GDM1 (cell line): ENCODE data around the gene RASSF5.

Source experiments
- DNase-seq: peaks from one replicate; lab custom pipeline; 2025; lab: John Stamatoyannopoulos, UW

RASSF5 gene

DNA sequence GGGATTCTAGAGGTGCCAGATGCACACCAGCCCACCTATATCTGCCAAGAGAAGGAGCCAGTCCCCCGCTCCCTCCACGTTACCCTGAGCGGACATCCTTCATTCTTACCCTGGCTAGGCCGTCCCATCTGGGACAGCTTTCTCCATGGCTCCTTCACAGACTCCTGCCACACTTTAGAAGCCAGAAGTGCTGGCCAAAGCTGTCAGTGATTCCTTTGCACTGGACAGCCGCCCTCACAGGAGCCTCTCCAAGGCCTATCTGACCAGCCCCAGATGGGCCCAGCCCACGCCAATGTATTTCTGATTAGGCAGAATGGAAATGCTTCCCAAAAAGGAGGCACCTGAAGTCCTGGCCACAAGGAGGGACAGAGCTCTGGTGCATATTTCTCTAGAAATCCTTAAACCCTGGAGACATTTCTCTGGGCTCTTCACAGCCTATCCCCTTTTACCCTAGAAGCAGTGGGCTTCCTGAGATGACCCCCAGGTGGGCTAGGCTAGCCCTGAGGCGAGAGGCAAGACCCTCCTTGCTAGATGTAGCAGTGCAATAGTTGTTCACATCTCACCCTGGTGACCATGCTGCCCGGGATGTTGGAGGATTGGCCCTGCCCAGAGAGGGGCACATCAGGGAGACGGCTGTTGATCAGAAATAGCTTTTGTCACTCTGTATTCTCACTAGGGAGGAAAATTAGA, 44.1 kb downstream of the RASSF5 start:
- DNase-seq: no peak

DNA sequence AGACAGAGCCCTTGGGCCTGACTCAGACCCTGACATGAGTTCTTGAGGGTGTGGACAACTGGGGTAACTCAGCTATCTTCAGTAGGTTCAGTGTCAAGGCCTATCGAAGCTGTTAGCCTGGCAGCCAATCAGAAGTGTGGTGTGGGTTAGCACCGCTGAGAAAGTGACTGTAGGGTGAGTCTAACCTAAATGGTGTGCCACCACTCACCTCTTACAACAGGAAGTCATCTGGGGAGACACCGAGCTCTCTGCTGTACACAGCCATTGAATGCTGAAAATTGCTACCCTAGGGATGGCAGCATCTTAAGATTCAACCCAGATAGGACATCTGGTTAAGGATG, 44.6 kb downstream of the RASSF5 start:
- no peak for DNase-seq

GRCh38 chr1:206554211-206554610, 46.9 kb downstream of the RASSF5 start:
- no peak for DNase-seq

DNA sequence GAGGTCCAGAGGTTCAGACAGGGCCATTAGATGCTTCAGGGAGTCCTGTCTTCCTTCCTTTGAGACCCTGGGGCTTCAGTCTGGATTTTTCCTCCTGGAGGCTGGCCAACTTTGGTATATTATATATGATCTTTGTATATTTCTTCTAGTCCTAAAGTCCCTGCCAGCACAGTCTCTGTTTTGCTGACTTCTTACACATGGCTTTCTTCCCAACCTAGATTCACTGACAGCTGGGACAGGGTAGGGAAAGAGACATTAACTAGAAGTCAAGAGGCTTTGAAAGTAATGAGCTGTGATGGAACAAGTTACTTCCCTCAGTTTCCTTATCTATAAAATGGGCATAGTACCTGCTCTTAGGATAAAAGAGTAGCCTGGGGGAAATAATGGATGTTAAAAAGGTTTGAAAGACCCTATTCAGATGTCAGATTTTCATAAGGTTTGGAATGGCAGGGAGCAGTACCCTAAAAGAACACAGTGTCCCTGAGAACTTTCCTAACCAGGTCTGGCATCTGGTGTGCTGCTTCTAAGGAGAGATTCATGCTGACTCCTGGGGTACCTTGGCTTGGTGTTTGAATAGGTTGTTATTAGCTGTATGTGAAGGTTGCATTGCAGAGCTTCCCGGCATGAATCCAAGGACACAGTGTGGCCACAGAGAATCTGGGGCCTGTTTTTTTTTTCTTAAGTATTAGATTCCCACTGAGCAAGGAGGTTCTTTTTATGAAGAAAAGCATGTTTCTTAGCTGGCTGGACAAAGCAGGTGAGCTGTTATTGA, 47.6 kb downstream of the RASSF5 start:
- DNase-seq: no peak

DNA sequence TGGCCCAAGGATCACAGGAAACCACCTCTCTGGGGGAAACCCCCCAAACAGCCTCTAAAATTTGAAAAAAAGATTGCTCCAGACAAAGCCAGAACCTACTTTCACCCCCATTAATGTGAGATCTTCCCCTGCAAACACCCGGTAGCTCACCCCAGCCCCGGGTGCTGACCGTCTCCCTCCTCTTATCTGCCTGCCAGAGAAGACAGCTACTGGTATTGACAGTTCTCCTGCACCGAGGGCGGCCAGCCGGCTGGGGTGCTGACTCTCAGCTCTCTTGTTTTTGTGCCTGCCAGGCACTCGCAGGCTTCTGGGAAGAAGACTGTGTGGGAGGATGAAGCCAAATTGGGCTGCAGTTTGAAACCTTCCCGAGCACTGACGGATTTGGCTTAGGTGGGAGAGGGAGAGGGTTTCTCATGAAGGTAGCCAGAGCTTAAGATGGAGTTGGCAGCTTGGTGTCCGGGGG, 48.2 kb downstream of the RASSF5 start:
- no peak for DNase-seq

- no peak for DNase-seq
Measured at GRCh38 chr1:206556047-206556749, 48.9 kb downstream of the RASSF5 start.

DNA sequence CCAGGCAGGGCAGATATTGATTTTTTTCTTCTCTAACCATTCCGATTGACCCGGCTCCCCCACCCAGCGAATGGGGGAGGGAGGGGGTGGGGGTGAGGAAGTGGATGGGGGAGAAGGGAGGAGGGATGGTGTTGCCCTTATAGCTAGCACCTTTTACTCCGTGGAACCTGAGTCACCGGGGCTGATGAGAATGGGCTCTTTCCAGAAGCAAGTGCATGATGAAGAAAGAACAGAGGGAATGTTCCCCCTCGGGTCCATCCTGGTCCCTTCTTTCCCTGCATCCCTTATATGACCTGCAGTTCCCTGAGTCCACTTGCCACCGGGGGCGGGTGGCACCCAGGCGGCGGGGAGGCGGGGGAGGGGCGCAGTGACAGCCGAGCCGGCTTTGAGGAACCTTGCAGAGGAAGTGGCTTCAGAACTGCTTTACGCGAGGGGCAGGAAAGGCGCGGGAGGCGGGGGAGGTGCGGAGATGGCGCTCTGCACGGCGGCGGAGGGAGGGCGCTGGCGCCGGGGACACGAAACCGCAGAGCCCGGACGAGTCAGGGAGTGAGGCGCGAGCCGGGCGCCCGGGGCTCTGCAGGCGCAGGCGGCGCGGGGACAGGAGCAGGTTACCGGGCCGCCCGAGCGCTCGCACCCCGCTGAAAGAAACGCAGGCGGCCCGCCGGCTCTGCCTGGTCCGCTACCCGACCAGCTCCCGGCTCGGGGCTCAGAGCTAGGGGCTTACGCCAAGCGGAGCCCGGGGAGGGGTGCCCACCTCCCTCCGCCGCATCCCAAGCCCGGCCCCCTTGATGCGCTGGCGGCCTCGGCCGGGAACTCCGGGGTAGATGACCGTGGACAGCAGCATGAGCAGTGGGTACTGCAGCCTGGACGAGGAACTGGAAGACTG, 49.7 kb downstream of the RASSF5 start:
- peak; percentile 89 for DNase-seq

- DNase-seq: peak; percentile 27
Measured at GRCh38 chr1:206557636-206558473, 50.5 kb downstream of the RASSF5 start.

DNA sequence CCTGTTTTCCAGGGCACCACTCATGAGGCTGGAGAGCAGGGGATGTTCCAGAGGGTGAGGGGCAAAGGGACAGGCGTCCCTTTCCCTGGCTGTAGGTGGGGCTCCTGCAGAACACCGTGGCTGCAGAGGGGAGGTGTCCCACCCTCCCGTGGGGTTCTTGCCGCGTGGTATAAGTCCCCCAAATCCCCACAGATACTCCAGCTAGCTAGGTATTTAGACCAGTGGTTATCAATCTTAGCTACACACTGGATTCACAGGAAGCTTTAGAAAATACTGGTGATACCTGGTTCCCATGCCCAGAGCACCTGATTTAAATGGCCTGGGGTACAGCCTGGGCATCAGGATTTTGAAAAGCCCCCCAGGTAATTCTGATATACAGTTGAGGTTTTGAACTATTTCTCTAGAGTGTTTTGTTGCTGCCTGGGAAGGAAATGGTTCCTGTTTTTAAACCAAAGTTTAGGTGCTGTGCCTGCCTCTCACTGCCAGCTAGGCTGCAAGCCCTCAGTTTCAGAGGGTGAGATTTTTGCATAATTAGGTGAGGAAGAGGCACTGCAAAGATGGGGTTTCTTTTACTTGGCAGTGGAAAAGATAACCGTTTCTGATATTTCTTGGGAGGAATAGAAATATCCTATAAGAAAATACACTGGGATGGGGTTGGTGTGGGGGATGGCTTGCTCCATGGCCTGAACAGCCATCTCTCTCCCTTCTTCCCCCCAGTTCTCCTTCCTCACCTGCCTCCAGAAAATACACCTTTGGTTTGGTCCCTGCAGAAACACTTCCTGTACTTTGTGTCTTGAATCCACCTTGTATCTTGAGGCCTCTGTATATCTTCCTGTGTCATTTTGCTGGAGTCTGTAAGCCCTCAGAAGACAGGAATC, 51.7 kb downstream of the RASSF5 start:
- no peak for DNase-seq

DNA sequence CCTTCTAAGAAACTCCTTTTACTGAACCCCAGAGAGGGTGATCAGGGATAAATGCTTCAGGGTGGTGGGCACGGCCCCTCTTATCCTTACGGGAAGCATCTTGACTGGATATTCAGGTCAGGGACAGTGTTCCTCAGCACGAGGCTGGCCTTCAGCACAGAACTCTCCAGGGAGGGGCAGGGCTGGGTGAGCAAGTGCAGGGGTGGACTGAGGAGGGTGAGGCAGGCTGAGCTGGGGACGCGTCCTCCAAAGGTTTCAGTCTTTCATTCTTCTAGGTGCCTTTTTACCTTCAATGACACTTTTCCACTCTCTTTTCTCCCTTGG, 52.3 kb downstream of the RASSF5 start:
- DNase-seq: no peak

DNA sequence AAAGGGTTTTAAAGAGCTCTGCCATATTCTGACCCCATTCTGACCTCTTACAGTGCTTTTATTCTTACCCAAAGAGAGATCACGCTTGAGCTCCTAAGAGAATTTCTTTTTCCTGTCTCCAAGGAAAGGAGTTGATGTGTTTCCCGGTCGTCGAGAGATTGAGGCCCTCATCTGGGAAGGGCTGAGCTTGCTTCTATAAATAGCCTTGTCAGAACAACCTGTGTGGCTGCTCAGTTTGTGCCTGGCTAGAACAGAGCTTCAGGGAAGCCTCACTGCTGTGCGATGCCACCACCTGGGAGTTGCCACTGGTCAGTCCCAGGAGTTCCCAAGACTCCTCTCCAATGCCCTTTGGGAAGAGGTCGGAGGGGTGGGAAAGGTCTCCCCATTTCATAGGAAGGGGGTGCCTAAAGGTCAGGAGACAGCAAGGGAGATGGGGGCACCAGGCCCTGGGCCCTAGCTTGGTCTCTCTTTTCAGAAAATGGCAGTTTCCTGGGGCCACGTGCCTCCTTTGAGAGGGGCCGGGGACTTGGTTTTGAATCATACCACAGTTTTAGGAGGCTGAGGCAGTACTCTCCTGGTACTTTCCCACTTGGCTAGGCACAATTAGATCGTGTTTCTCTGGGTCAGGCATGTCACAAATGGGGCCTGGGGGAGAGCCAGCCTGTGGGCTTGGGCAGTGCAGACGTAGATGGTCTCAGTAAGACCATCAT, 52.8 kb downstream of the RASSF5 start:
- no peak for DNase-seq

DNA sequence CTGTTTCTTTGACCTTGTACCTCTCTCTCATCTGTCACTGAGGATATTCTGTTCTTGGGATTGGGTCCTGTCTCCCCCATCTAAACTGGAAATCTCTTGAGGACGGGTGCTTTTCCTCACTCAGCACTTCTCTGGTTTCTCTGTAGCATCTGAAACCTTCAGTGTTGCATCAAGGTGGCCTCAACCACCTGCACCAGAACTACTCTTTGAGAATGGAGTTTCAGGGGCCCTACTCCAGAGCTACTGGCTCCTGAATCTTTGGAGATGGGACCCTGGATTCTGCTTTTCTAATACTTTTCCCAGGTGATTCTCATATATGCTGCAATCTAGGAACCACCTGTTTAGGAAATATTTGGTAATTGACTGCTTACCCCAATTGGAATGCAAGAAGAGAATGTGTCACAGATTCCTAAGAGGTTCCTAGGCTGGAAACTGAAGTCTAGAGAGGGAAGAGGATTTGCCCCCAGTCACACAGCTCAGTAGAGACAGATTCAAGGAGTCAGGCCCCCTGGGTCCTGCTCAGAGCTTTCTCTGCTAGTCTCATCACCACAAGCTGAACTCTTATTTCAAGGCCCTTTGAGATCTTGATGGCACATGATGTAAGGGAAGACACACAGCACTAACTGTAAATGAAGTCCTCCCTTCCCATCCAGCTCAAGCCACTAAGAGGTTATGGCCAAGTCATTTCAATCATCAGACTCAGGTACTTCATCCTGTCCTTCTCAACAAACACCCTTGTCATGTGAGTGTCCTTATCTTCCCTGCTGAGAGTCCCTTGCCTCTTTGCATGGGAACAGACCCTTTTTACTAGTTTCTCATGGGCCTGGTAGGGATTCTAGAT, 56.3 kb downstream of the RASSF5 start:
- DNase-seq: no peak

DNA sequence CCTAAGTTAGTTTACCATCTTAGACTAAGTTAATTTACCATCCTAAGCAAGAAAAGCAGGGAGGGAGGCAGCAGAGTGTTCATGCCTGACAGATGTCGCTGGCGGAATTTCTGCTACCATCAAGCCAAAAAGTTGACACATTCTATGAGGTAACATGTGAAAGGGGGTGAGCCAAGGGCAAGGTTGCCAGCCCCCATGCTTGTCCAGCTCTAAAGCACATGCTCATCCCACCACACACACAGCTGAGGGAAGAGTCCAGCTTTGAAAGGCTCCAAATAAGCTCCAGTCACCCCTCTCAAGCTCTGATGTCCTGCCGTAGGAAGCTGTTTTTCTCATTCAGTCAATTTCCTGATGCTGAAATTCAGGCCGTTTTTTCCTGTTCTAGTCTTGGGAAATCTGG, 58.7 kb downstream of the RASSF5 start:
- DNase-seq: no peak

GRCh38 chr1:206566999-206567398, 59.7 kb downstream of the RASSF5 start:
- no peak for DNase-seq

DNA sequence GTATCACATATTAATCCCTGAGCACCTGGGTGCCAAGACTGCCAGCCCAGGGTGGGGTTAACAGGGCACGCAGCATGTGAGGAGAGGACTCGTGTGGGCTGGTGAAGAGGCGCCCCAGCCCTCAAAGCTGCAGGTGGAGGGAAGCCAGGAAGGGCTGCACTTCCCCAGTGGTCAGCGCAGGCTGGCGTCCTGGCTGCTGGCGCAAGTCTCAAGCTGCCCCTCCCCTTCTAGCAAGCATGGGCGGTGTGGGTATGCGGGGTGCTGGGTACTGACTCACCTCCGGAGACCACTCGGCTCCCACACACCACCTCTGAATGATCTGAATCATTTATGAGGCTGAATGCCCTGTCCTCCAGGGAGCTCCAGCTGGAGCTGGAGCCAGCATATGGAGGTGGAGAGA, 60.9 kb downstream of the RASSF5 start:
- no peak for DNase-seq

GRCh38 chr1:206568779-206569352, 61.5 kb downstream of the RASSF5 start:
- DNase-seq: no peak

DNA sequence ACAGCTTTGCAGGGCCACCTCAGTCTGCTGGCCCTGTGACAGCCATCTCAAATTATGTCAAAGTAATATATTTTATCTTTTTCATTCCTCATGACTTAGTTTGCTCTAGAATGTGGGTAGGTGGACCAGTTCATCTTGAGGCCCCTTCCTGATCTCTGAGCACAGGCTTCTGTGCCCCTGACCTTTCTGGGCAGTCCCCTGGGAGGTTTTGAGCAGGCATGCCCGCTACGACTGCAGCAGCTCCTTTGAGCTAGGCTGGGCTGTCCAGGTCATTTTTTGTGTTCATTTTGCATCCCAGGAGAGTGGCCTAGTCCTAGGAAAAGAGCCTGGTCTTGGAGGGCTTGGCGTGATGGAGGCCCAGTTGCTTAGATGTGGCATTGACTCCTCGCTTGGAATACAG, 62.2 kb downstream of the RASSF5 start:
- DNase-seq: no peak

DNA sequence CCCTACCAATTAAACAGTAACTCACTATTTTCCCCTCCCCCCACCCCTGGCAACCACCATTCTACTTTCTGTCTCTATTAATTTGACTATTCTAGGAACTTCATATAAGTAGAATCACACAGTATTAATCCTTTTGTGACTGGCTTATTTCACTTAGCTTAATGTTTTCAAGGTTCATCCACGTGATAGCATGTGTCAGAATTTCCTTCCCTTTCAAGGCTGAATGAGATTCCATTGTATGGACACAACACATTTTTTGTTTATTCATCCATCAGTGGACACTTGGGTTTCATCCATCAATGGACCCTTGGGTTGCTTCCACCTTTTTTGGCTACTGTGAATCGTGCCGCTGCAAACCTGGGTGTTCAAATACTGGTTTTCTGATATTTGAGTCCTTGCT, 63.2 kb downstream of the RASSF5 start:
- DNase-seq: no peak
